ENCODE data around the gene ATAD3A. TPM values are rescaled to one million over a fixed set of nuclear protein-coding genes. Genes with fewer than 3 reads are reported as not detected.

Gene ATAD3A
- total and polyA plus RNA-seq, 2 experiments from 2014 or later: 36.5 to 80.3 TPM

- TF ChIP-seq, protein P1, sequence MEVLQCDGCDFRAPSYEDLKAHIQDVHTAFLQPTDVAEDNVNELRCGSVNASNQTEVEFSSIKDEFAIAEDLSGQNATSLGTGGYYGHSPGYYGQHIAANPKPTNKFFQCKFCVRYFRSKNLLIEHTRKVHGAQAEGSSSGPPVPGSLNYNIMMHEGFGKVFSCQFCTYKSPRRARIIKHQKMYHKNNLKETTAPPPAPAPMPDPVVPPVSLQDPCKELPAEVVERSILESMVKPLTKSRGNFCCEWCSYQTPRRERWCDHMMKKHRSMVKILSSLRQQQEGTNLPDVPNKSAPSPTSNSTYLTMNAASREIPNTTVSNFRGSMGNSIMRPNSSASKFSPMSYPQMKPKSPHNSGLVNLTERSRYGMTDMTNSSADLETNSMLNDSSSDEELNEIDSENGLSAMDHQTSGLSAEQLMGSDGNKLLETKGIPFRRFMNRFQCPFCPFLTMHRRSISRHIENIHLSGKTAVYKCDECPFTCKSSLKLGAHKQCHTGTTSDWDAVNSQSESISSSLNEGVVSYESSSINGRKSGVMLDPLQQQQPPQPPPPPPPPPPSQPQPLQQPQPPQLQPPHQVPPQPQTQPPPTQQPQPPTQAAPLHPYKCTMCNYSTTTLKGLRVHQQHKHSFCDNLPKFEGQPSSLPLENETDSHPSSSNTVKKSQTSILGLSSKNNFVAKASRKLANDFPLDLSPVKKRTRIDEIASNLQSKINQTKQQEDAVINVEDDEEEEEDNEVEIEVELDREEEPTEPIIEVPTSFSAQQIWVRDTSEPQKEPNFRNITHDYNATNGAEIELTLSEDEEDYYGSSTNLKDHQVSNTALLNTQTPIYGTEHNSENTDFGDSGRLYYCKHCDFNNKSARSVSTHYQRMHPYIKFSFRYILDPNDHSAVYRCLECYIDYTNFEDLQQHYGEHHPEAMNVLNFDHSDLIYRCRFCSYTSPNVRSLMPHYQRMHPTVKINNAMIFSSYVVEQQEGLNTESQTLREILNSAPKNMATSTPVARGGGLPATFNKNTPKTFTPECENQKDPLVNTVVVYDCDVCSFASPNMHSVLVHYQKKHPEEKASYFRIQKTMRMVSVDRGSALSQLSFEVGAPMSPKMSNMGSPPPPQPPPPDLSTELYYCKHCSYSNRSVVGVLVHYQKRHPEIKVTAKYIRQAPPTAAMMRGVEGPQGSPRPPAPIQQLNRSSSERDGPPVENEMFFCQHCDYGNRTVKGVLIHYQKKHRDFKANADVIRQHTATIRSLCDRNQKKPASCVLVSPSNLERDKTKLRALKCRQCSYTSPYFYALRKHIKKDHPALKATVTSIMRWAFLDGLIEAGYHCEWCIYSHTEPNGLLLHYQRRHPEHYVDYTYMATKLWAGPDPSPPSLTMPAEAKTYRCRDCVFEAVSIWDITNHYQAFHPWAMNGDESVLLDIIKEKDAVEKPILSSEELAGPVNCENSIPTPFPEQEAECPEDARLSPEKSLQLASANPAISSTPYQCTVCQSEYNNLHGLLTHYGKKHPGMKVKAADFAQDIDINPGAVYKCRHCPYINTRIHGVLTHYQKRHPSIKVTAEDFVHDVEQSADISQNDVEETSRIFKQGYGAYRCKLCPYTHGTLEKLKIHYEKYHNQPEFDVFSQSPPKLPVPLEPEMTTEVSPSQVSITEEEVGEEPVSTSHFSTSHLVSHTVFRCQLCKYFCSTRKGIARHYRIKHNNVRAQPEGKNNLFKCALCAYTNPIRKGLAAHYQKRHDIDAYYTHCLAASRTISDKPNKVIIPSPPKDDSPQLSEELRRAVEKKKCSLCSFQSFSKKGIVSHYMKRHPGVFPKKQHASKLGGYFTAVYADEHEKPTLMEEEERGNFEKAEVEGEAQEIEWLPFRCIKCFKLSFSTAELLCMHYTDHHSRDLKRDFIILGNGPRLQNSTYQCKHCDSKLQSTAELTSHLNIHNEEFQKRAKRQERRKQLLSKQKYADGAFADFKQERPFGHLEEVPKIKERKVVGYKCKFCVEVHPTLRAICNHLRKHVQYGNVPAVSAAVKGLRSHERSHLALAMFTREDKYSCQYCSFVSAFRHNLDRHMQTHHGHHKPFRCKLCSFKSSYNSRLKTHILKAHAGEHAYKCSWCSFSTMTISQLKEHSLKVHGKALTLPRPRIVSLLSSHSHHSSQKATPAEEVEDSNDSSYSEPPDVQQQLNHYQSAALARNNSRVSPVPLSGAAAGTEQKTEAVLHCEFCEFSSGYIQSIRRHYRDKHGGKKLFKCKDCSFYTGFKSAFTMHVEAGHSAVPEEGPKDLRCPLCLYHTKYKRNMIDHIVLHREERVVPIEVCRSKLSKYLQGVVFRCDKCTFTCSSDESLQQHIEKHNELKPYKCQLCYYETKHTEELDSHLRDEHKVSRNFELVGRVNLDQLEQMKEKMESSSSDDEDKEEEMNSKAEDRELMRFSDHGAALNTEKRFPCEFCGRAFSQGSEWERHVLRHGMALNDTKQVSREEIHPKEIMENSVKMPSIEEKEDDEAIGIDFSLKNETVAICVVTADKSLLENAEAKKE (CRISPR knock-in tag; IDR thresholded peaks at IDR 0.05): no peak
- TF ChIP-seq ZNF331 (CRISPR knock-in tag; IDR thresholded peaks at IDR 0.05; ENCODE audit: low read depth): no peak
Observed at GRCh38 chr1:1548591-1548990, 36.6 kb downstream of the ATAD3A start (continued).

GRCh38 chr1:1550087-1550486 is 38.1 kb downstream of the ATAD3A start:
- Histone ChIP-seq H3K79me2 (replicated peaks; ENCODE audit: insufficient read depth) (peaks cover 13% of the 10 kb centered on the region), H3F3A (replicated peaks; ENCODE audit: low read depth) (0 out of 2 replicates have a peak, but pooled peaks cover 15% of the 10 kb centered on the region), H3K4me1 (ENCODE audit: insufficient read depth) (no peaks in the 10 kb centered on the region), H2AFZ (no peak overlapping the region), H3K4me3 (no peak overlapping the region), H4K20me1 (replicated peaks; ENCODE audit: insufficient read depth) (peaks cover 25% of the 10 kb centered on the region), H3K36me3 (ENCODE audit: insufficient read depth) (no peaks in the 10 kb centered on the region), H3K9me2 (ENCODE audit: insufficient read depth) (no peaks in the 10 kb centered on the region), H3K4me2 (no peak overlapping the region), H3K27ac (ENCODE audit: low read depth) (no peak overlapping the region), H3K27me3 (ENCODE audit: insufficient read depth) (no peaks in the 10 kb centered on the region)
- ATAC-seq (no peak), DNase-seq (ENCODE audit: low spot score) (no peak)
- H3K4me3 Mint-ChIP-seq: no peak overlapping the region
- H3K9me3 Mint-ChIP-seq: no peaks in the 10 kb centered on the region; the same call in 2 of the 3 replicates
- H3K27me3 Mint-ChIP-seq (ENCODE audit: insufficient read depth, low read depth, poor library complexity): peaks cover 6% of the 10 kb centered on the region
- H3K36me3 Mint-ChIP-seq (ENCODE audit: low read depth): peaks cover 13% of the 10 kb centered on the region; the same call in 2 of the 3 replicates
- H3K4me1 Mint-ChIP-seq: no peaks in the 10 kb centered on the region
- H3K27ac Mint-ChIP-seq: no peak overlapping the region
- no peak for TF ChIP-seq CREB1 (CRISPR knock-in tag; IDR thresholded peaks at IDR 0.05; ENCODE audit: low read depth)
- TF ChIP-seq STAT1 (IDR thresholded peaks at IDR 0.05; ENCODE audit: unreplicated experiment): no peak
- no peak for TF ChIP-seq ZNF331 (CRISPR knock-in tag; IDR thresholded peaks at IDR 0.05; ENCODE audit: low read depth)
- no peak for TF ChIP-seq EZH2phosphoT487 (IDR thresholded peaks at IDR 0.05; ENCODE audit: unreplicated experiment)
- TF ChIP-seq, protein P1 (CRISPR knock-in tag; IDR thresholded peaks at IDR 0.05): no peak
- TF ChIP-seq, protein P2, sequence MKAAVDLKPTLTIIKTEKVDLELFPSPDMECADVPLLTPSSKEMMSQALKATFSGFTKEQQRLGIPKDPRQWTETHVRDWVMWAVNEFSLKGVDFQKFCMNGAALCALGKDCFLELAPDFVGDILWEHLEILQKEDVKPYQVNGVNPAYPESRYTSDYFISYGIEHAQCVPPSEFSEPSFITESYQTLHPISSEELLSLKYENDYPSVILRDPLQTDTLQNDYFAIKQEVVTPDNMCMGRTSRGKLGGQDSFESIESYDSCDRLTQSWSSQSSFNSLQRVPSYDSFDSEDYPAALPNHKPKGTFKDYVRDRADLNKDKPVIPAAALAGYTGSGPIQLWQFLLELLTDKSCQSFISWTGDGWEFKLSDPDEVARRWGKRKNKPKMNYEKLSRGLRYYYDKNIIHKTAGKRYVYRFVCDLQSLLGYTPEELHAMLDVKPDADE (IDR thresholded peaks at IDR 0.05): no peak
- TF ChIP-seq POLR2AphosphoS5 (IDR thresholded peaks at IDR 0.05; ENCODE audit: low read depth): no peak

All from GM23338 (cell line).